Measurements from ENCODE around the gene GRK5.

GRCh38 chr10:119494236-119495020 is 287.1 kb downstream of the GRK5 start:
- TF ChIP-seq CTCF (IDR thresholded peaks at IDR 0.05 in 4 of 5, conservative IDR thresholded peaks at IDR 0.05 in 1 of 5): no peak
- no peak for TF ChIP-seq POLR2A (IDR thresholded peaks at IDR 0.05)
